GM13976 (cell line): ENCODE data around the gene DCAF4.
A peak's percentile ranks its signal among the peaks of the same experiment; 100 is the strongest.

ENCODE experiments used
- DNase-seq: peaks from one replicate; pipeline ENCODE4 v3.0.0; 2012; ENCODE audit warnings: low spot score
- in situ Hi-C: fragments of 300-500 bp; cut with MboI; formaldehyde crosslinking; loops from one replicate; pipeline ENCODE4 v1.12.0; 2022; ENCODE audit warnings: low sequenced_read_pairs, mixed read lengths, inconsistent platforms; ENCODE audit not compliant: unreplicated experiment
- TF ChIP-seq, protein P1 (sequence below): IDR thresholded peaks from 2 replicates; pipeline ENCODE4 v1.5.1; 2012; ENCODE audit warnings: borderline replicate concordance, mild to moderate bottlenecking; ENCODE audit not compliant: insufficient read depth; ENCODE audit errors: extremely low read depth, missing control alignments, control extremely low read depth

The DCAF4 gene

DNA sequence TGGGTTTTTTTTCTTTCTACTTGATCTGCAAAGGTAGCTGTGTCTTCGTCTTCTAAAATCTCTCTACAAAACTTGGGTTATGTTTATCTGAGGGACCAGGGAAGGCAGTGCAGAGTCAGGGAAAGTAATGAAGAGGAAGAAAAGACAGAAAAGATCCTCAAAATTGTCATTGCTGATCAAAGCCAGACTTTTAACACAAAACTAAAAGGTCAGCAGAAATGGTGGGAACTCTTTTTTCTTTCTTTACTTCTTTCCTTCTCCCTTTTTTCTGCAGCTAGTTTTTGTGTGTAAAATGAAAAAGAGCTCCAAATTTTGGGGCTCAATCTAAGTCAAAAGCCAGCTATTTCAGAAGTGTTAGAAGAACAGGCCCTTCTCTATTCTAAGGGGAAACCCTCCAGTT, 44.2 kb upstream of the DCAF4 start:
- in situ Hi-C loops, result no loop called here
- TF ChIP-seq, protein P1, sequence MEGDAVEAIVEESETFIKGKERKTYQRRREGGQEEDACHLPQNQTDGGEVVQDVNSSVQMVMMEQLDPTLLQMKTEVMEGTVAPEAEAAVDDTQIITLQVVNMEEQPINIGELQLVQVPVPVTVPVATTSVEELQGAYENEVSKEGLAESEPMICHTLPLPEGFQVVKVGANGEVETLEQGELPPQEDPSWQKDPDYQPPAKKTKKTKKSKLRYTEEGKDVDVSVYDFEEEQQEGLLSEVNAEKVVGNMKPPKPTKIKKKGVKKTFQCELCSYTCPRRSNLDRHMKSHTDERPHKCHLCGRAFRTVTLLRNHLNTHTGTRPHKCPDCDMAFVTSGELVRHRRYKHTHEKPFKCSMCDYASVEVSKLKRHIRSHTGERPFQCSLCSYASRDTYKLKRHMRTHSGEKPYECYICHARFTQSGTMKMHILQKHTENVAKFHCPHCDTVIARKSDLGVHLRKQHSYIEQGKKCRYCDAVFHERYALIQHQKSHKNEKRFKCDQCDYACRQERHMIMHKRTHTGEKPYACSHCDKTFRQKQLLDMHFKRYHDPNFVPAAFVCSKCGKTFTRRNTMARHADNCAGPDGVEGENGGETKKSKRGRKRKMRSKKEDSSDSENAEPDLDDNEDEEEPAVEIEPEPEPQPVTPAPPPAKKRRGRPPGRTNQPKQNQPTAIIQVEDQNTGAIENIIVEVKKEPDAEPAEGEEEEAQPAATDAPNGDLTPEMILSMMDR, result no peak
- DNase-seq, result no peak

DNA sequence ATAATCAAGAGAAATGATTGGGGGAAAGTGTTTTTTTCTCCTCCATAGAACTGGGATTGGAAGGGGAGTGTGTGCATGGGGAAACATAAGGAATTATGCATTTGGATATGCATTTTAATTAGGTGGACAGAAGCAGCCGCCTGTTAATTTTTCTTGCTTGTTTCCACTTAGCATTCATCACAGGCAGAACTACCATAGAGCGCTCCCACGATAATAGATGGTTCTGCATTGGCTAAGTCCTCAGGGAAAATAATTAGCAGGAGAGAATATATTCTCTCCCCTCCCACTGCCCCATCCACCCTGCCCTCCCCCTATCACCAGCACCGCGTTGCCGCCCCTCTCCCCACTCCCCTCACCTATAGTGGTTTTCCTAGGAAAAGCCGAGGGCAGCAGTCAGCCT, 43.8 kb upstream of the DCAF4 start:
- DNase-seq, result no peak
- in situ Hi-C loops, result no loop called here
- TF ChIP-seq, protein P1, result no peak

DNA sequence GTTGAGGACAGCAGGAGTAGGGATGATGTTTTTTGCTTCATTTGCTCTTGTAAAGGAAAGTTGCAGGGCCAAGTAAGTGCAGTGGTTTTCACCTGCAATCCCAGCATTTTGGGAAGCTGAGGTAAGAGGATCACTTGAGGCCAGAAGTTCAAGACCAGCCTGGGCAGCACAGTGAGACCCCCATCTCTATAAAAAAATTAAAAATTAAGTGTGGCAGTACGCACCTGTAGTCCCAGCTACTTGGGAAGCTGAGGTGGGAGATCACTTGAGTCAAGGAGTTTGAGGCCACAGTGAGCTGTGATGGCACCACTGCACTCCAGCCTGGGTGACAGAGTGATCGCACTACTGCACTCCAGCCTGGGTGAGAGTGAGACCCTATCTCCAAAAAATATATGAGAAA, 43.2 kb upstream of the DCAF4 start:
- TF ChIP-seq, protein P1, result no peak

DNA sequence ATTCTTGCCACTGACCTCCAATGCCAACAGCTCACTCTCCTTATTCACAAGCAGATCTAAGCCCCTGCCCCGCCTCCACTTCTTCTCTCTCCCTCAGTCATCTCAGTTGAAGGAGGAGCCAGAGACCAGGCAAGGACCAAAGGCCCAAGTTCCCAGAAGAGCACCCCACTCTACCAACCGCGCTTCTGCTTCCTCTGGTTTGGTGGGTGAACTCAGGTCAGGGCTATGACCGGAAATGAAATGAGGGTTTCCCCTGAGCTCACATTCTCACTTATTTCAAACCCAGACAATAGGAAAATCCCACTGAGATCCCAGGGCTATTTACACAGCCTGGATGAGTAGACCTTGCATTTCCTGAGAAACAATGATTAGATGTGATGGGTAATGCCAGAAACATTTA, 42.3 kb upstream of the DCAF4 start:
- in situ Hi-C loops, result no loop called here
- DNase-seq, result peak; percentile 60
- TF ChIP-seq, protein P1, result no peak

More for the DNA sequence above, 43.2 kb upstream of the DCAF4 start:
- DNase-seq, result no peak
- in situ Hi-C loops, result no loop called here

DNA sequence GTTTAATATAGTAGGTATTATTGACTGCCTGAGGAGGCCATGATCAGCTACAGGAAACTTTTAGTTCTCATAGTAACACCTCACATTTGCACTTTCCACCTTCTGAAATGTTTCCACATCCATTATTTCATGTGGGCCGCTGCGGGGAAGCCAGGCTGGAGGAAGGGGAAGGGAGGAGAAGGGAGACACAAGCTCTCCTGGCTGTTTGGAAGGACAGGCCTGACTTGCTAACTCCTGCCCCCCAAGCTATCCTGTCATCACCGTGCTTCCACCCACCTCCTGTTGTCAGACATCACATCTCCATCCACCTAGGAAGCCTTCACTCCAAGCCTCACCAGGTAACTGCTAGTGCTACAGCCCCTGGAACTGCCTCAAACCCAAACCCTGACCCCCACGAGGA, 41.9 kb upstream of the DCAF4 start:
- DNase-seq, result no peak
- in situ Hi-C loops, result no loop called here
- TF ChIP-seq, protein P1, result no peak

DNA sequence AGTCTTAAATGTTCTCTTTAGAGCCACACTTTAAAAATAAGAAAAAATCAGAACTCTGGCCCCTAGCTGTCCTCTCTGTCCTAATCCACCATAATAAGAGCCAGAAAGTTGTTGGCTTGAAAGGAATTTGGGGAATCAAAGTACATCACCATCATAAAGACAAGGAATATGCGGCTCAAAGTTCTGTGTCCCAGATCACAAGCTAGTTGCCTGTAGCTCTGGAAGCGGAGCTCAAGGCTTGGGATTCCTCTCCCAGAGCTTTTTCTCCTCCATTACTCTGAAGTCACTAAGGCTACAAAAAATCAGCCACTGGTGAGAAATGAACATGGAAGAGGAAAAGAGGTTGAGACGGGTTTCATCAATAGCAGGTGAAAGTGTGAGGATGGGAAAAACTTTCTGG, 38.8 kb upstream of the DCAF4 start:
- in situ Hi-C loops, result no loop called here
- DNase-seq, result no peak
- TF ChIP-seq, protein P1, result no peak

DNA sequence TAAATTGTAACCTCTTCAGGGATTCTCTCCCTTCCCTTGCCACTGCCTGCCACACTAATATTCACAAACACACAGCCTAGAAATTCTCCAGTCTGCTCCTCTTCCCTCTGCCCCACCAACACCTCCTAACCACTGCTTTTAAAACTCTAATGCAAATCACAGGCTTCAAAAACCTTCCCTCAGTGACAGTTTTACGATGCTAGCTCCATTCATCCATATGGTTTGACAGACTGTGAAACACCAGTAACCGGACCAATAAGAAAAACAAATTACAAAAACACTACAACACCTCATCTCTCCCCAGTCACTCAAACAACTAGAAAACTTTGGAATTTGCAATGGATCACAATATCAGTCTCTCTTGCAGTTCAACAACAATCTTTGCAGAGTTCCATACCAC, 38.1 kb upstream of the DCAF4 start:
- DNase-seq, result no peak
- in situ Hi-C loops, result no loop called here
- TF ChIP-seq, protein P1, result no peak
